ENCODE measurements around the gene MATN1.

The MATN1 gene

DNA sequence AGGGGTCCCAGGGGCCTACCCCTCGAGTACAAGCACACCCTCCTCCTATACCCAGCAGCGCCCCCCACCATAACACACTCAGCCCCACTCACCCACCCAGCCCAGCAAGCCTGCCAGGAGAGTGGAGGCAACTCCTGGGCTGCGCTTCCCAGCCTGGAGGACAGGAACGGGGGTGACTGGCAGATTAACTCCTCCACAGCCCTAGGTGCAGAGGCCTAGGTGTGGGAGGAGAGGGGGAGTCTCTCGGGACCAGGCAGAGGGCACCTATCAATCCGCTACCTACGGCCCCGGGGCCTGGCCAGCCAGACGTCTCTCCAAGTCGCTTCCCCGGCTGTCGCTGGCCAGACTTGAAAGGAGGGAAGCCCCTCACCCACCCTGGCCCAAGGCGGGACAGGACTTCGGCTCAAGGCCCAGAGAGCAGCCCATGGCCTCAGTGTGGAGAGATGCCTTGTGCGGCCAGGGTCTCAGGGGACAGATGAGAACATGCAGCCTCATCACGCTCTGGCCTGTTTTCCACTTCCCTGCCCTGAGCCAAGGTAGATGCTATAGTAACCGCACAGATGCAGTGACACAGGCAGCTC lies 24.9 kb downstream of the MATN1 start:
- no peak for DNase-seq (ENCODE audit: extremely low read depth, insufficient read length)
- Histone ChIP-seq H3K27me3 (replicated peaks; ENCODE audit: control insufficient read depth, insufficient read depth, low read length) (no peaks in the 10 kb centered on the region), H3K36me3 (ENCODE audit: control insufficient read depth, insufficient read depth, low read length) (no peaks in the 10 kb centered on the region), H3K4me3 (replicated peaks; ENCODE audit: low read depth, low read length) (no peak overlapping the region)
- TF ChIP-seq, protein P1, sequence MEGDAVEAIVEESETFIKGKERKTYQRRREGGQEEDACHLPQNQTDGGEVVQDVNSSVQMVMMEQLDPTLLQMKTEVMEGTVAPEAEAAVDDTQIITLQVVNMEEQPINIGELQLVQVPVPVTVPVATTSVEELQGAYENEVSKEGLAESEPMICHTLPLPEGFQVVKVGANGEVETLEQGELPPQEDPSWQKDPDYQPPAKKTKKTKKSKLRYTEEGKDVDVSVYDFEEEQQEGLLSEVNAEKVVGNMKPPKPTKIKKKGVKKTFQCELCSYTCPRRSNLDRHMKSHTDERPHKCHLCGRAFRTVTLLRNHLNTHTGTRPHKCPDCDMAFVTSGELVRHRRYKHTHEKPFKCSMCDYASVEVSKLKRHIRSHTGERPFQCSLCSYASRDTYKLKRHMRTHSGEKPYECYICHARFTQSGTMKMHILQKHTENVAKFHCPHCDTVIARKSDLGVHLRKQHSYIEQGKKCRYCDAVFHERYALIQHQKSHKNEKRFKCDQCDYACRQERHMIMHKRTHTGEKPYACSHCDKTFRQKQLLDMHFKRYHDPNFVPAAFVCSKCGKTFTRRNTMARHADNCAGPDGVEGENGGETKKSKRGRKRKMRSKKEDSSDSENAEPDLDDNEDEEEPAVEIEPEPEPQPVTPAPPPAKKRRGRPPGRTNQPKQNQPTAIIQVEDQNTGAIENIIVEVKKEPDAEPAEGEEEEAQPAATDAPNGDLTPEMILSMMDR (IDR thresholded peaks at IDR 0.05; ENCODE audit: insufficient read depth, low read length, poor library complexity, severe bottlenecking) = no peak

DNA sequence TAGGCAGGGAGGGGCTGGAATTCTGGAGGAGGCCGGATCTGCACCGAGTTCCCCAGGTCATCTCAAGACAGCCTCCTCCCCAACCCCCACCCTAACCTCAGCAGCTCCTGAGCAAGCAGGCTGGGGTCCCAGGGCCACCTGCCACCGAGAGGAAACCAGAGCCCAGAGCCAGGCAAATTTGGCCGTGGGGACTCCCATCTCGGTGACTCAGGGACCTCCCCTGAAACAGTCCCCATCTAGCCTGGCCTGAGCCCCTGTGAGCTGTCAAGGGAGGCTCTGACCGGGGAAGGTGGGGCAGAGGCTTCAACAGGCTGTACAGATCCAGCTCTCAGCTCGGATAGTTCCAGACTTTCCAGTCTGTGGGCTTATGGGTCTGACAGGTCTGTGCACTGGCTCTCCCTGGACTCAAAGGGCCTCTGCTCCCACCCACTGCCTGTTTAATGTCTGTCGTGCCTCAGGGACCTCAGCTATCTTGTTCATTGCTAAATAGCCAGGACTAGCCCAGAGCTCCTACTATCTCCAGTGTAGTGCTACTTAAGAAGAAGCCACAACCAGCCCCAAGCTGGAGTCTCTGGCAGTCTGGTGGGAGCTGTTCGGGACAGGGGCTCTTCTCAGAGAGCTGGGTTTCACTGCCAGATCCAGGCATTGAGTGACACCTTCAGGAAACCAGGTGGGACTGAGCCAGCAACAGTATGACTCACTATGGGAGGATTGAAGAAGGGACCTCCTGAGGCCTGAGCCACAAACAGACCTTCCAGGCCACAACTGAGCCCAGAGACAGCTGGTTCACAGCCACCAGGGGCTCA lies 25.6 kb downstream of the MATN1 start:
- Histone ChIP-seq H3K36me3 (ENCODE audit: control insufficient read depth, insufficient read depth, low read length) (no peaks in the 10 kb centered on the region), H3K4me3 (replicated peaks; ENCODE audit: low read depth, low read length) (no peak overlapping the region), H3K27me3 (replicated peaks; ENCODE audit: control insufficient read depth, insufficient read depth, low read length) (no peaks in the 10 kb centered on the region; the same call in 1 of the 2 replicates)
- TF ChIP-seq, protein P1 (IDR thresholded peaks at IDR 0.05; ENCODE audit: insufficient read depth, low read length, poor library complexity, severe bottlenecking) = peak; percentile 22
- no peak for DNase-seq (ENCODE audit: extremely low read depth, insufficient read length)

DNA sequence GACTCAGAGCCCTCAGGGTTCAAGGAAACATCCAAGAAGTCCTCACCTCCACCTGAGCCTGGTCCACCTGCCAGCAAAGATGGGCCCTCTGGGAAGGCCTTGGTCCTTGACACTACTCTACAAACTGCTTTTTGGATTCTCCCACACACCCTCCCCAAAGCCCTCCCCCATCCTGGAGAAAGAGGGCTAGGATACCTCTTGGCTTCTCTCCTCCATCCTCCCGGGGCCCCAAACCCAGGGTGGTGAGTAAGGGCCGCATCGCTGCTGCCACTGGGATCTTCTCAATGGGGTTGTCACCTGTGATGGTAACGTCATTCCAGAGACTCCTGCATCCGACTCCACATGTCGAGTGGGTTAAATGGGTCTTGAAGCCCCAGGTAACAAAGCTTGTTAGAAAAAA lies 26.6 kb downstream of the MATN1 start:
- Histone ChIP-seq H3K36me3 (ENCODE audit: control insufficient read depth, insufficient read depth, low read length) (no peaks in the 10 kb centered on the region), H3K27me3 (replicated peaks; ENCODE audit: control insufficient read depth, insufficient read depth, low read length) (no peaks in the 10 kb centered on the region; the same call in 1 of the 2 replicates), H3K4me3 (replicated peaks; ENCODE audit: low read depth, low read length) (no peak overlapping the region)
- TF ChIP-seq, protein P1 (IDR thresholded peaks at IDR 0.05; ENCODE audit: insufficient read depth, low read length, poor library complexity, severe bottlenecking) = no peak
- no peak for DNase-seq (ENCODE audit: extremely low read depth, insufficient read length)

DNA sequence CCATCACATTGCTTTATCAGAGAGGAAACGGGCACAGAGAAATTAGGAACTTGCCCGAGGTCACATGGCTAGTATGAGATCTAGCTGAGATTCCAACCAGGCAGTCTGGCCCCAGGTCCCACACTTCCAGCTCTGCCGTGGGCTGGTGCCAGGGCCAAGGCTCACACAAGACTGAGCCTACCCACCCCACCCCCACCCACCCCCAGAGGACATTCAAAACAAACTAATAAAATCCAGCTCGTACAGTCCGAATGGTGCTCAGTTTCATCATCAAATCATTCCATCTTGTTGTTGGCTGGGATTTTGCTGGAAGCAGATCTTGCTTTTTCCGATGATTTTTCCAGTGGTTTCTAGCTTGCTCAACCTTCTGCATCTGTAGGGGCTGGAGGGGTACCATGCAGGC lies 27.9 kb downstream of the MATN1 start:
- Histone ChIP-seq H3K4me3 (replicated peaks; ENCODE audit: low read depth, low read length) (no peak overlapping the region), H3K27me3 (replicated peaks; ENCODE audit: control insufficient read depth, insufficient read depth, low read length) (no peaks in the 10 kb centered on the region; the same call in none of the 2 replicates), H3K36me3 (ENCODE audit: control insufficient read depth, insufficient read depth, low read length) (no peaks in the 10 kb centered on the region)
- no peak for DNase-seq (ENCODE audit: extremely low read depth, insufficient read length)
- TF ChIP-seq, protein P1 (IDR thresholded peaks at IDR 0.05; ENCODE audit: insufficient read depth, low read length, poor library complexity, severe bottlenecking) = no peak

DNA sequence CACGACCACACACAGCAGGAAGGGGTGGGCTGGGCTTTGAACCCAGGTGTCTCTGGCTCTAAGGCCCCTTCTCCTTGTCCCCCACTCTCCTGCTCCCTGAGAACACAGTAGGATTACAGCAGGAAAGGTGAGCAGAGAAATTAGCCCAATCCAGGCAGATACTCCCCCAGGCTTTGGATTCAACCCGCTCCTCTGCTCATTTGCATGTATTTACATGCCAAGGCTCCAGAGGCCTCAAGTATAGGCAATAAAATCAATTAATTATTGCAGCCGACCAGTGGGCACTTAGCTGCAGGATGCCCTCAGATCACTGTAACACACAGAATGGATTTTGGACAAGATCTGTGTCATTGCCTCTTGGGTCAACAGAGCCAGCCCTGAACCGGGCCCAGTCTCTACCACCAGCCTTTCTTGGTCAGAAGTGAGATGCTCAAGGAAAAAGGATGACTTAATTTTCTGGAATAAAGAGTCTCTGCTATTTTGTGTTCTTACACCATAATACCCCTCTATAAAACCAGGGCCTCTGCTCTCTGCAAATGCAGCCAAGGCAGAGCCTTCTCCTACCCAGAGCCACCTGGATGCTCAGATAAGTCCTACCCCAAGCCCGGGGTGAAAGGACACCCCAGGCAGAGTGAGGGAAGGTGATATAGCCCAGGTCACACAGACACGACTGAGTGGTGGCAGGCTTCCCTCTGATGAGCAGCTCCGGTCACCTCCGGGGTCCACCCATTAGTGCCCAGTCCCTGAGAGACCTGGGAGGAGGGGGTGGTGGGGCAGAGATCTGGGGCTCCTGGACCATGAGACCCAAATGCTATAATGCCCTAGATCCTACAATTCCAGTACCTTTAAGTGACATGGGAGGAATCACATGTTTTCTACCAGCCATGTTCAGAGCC lies 28.9 kb downstream of the MATN1 start:
- H3K27me3 ChIP-seq (replicated peaks; ENCODE audit: control insufficient read depth, insufficient read depth, low read length) = no peaks in the 10 kb centered on the region; the same call in none of the 2 replicates

More for the DNA sequence above, 28.9 kb downstream of the MATN1 start:
- H3K36me3 ChIP-seq (ENCODE audit: control insufficient read depth, insufficient read depth, low read length) = no peaks in the 10 kb centered on the region
- TF ChIP-seq, protein P1 (IDR thresholded peaks at IDR 0.05; ENCODE audit: insufficient read depth, low read length, poor library complexity, severe bottlenecking) = no peak
- no peak overlapping the region for H3K4me3 ChIP-seq (replicated peaks; ENCODE audit: low read depth, low read length)
- DNase-seq (ENCODE audit: extremely low read depth, insufficient read length) = no peak
